ENCODE results near the gene RFC3. TPM values are rescaled to one million over a fixed set of nuclear protein-coding genes. Genes with fewer than 3 reads are reported as not detected.

The RFC3 gene
- total and polyA plus RNA-seq, 2 of the 13 experiments (the other 11 are each of a cell fraction or from before 2014, with no cell fraction given), result 16.0 to 55.7 TPM

DNA sequence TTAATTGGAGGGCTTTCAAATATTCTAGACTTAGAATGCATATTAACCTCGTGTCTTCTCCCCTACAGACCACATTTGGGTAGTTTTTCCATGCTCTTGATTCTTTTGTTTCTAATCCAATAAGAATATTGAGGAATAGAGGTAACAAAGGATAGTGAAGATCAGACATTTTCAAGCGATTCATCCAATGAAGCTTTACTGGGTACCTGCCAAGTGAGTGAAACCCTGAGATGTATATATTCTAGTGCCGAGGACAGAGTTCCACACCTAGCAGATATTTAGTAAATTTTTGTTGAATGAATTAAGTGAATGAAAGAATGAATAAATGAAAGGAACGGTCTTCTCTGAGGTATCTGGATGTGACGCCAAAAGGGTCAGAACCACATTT, 442 bp upstream of the RFC3 start:
- no peak overlapping the region for H2AFZ ChIP-seq (ENCODE audit: low read length)
- in situ Hi-C loops (cut with HindIII; ENCODE audit: extremely low pct_ligation_motif_present, low pct_unique_long_range_greater_than_20kb) (no loop called here), intact Hi-C loops (cut with micrococcal nuclease; ENCODE audit: unreplicated experiment) (loop anchor here (5.0 kb wide), 2 partner anchors 55 to 275 kb away; no protein-coding TSS in a partner anchor)
- no peaks in the 10 kb centered on the region for H4K20me1 ChIP-seq (ENCODE audit: insufficient read depth, low read length)
- TF ChIP-seq CREM (IDR thresholded peaks at IDR 0.05) (no peak), CREM (CRISPR knock-in tag; IDR thresholded peaks at IDR 0.05) (no peak), NCOA1 (CRISPR knock-in tag; IDR thresholded peaks at IDR 0.05) (no peak), TSC22D2 (CRISPR knock-in tag; IDR thresholded peaks at IDR 0.05; ENCODE audit: borderline replicate concordance) (0 out of 2 replicates have a peak, but pooled peaks have one; percentile 21), GPN1 (CRISPR knock-in tag; IDR thresholded peaks at IDR 0.05; ENCODE audit: borderline replicate concordance) (no peak), HOXA7 (CRISPR knock-in tag; IDR thresholded peaks at IDR 0.05) (no peak), MYNN (CRISPR knock-in tag; IDR thresholded peaks at IDR 0.05; ENCODE audit: low read depth) (no peak), MTA1 (CRISPR knock-in tag; IDR thresholded peaks at IDR 0.05; ENCODE audit: borderline replicate concordance) (no peak), CHD4 (IDR thresholded peaks at IDR 0.05; ENCODE audit: borderline replicate concordance, low read length) (0 out of 2 replicates have a peak, but pooled peaks have one; percentile 25)
- TF ChIP-seq, protein P1, sequence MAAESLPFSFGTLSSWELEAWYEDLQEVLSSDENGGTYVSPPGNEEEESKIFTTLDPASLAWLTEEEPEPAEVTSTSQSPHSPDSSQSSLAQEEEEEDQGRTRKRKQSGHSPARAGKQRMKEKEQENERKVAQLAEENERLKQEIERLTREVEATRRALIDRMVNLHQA (CRISPR knock-in tag; IDR thresholded peaks at IDR 0.05), result 0 out of 2 replicates have a peak, but pooled peaks have one; percentile 2
- WGBS (ENCODE audit: low lambda C conversion rate), result 44% methylated on average over 5 of the region's 5 CpGs
- H3K9me3 ChIP-seq (ENCODE audit: low read length), result no peaks in the 10 kb centered on the region
- no peaks in the 10 kb centered on the region; a peak in 1 of 5 replicates for H3K27me3 ChIP-seq (ENCODE audit: control insufficient read depth in 1 of 2, insufficient read depth in 2 of 2, low read length in 2 of 2)
- DNase-seq (ENCODE audit: low spot score) (no peak), ATAC-seq (no peak), FAIRE-seq (no peak)
- H3K4me3 ChIP-seq (replicated peaks in 1 of 3; ENCODE audit: insufficient read depth in 1 of 3, low read depth in 2 of 3, low read length in 3 of 3), result peak overlapping the region; percentile 65 to 90 (median 77)
- POLR2A ChIA-PET, result interaction anchor here (0.8 to 1.7 kb wide), 6 partner anchors 10 to 138 kb away, joined by 3 to 5 read pairs (median 4); no protein-coding TSS in a partner anchor
- H3K9ac ChIP-seq (ENCODE audit: insufficient read depth, low read depth, low read length), result peak overlapping the region; percentile 82
- peaks cover 3 to 17% of the 10 kb centered on the region in 2 experiments; a peak in 2 of 5 replicates for H3K36me3 ChIP-seq (replicated peaks in 1 of 2; ENCODE audit: control insufficient read depth in 1 of 2, insufficient read depth in 2 of 2, low read length in 2 of 2)
- BruUV-seq (replicated peaks), result TSS peak; percentile 98
- CTCF ChIA-PET (ENCODE audit: low intra/inter-chr PET ratio, low total read pairs), result no interaction called here
- peaks cover 55% of the 10 kb centered on the region for H3K4me1 ChIP-seq (ENCODE audit: insufficient read depth, low read length)
- peak overlapping the region; percentile 77 for H3K27ac ChIP-seq (ENCODE audit: extremely low read length, insufficient read depth, low read length)
- H3K79me2 ChIP-seq (ENCODE audit: insufficient read depth, low read length), result peaks cover 38% of the 10 kb centered on the region
- H3K4me2 ChIP-seq (ENCODE audit: low read depth, low read length), result peak overlapping the region; percentile 74
